ENCODE results near the gene HOXB1.

- TF ChIP-seq YY1 (IDR thresholded peaks at IDR 0.05; ENCODE audit: insufficient read depth, insufficient read length), result no peak
- TF ChIP-seq ZNF274 (IDR thresholded peaks at IDR 0.05; ENCODE audit: low read depth, low read length), result no peak
- no peak for TF ChIP-seq SUZ12 (IDR thresholded peaks at IDR 0.05; ENCODE audit: extremely low read depth, insufficient read depth, insufficient read length)
These were observed 39.1 kb downstream of the HOXB1 start for GRCh38 chr17:48491527-48492273.

Measured in NT2/D1 (cell line).